GM12864 (cell line): ENCODE data around the gene SH3D19.

Experiments used
- DNase-seq: peaks from one replicate; pipeline ENCODE4 v3.0.0-alpha.2; 2011; ENCODE audit warnings: low read depth
- H3K4me3 ChIP-seq: 2 replicates; pipeline ENCODE4 v1.5.1; 2011; ENCODE audit warnings: mild to moderate bottlenecking, low read depth, low read length, control low read depth
- CTCF ChIP-seq: IDR thresholded peaks from 2 replicates; pipeline ENCODE4 v1.5.1; 2011; ENCODE audit warnings: low read depth, mild to moderate bottlenecking, moderate library complexity, low read length, control low read depth, inconsistent platforms; ENCODE audit errors: missing control alignments

The SH3D19 gene

GRCh38 chr4:151297170-151297569 lies 28.2 kb downstream of the SH3D19 start:
- no peak for TF ChIP-seq CTCF
- no peak for DNase-seq

GRCh38 chr4:151296227-151296626 lies 29.2 kb downstream of the SH3D19 start:
- no peak overlapping the region for H3K4me3 ChIP-seq
- no peak for DNase-seq
- no peak for TF ChIP-seq CTCF

More at GRCh38 chr4:151297170-151297569, 28.2 kb downstream of the SH3D19 start:
- no peak overlapping the region for H3K4me3 ChIP-seq

GRCh38 chr4:151294833-151295496 lies 30.4 kb downstream of the SH3D19 start:
- no peak for DNase-seq
- H3K4me3 ChIP-seq, result no peak overlapping the region
- no peak for TF ChIP-seq CTCF

- no peak overlapping the region for H3K4me3 ChIP-seq
- DNase-seq, result no peak
- TF ChIP-seq CTCF, result no peak
These were observed 33.4 kb downstream of the SH3D19 start for GRCh38 chr4:151292038-151292437.

- no peak for DNase-seq
- no peak overlapping the region for H3K4me3 ChIP-seq
- TF ChIP-seq CTCF, result no peak
These were observed 33.9 kb downstream of the SH3D19 start for GRCh38 chr4:151291485-151291884.

- no peak for DNase-seq
- TF ChIP-seq CTCF, result no peak
- no peak overlapping the region for H3K4me3 ChIP-seq
These were observed 38.0 kb downstream of the SH3D19 start for GRCh38 chr4:151287409-151287808.
